Islet of Langerhans (tissue), 1 donor: Measurements from ENCODE around the gene THRAP3.

Experiments
- FAIRE-seq: peaks from one replicate; lab custom pipeline; 2011; peaks lifted over from hg19 to GRCh38; lab: Jason Lieb, UNC

THRAP3 gene

GRCh38 chr1:36352910-36353878, 129.0 kb downstream of the THRAP3 start:
- no peak for FAIRE-seq

GRCh38 chr1:36354486-36354885, 130.2 kb downstream of the THRAP3 start:
- FAIRE-seq: no peak
